Measurements from ENCODE around the gene TOGARAM1. TPM values are rescaled to one million over a fixed set of nuclear protein-coding genes. Genes with fewer than 3 reads are reported as not detected.

Gene TOGARAM1
- polyA plus RNA-seq (2013, experiment 1 of 2), result 5.5 TPM
- polyA plus RNA-seq (2013, experiment 2 of 2), result 3.7 TPM

- H2AK5ac ChIP-seq (ENCODE audit: low read length), result no peak within 1 kb of the TSS
- no peak within 1 kb of the TSS for H4K5ac ChIP-seq (ENCODE audit: low read length)
- WGBS (ENCODE audit: extremely low coverage, insufficient coverage, low lambda C conversion rate), result no CpG with 5 or more reads among the region's 37 CpGs
- H3K79me2 ChIP-seq (ENCODE audit: control insufficient read depth, insufficient read depth, low read length), result peaks cover 30% of the 10 kb centered on the region
- peak within 1 kb of the TSS; percentile 83 for H3K4me3 ChIP-seq (ENCODE audit: low read length)
- H3K4me2 ChIP-seq (ENCODE audit: low read length), result peak within 1 kb of the TSS; percentile 98
- peaks cover 6% of the 10 kb centered on the region for H3K4me1 ChIP-seq (ENCODE audit: control insufficient read depth, low read depth, low read length)
- H3K27me3 ChIP-seq (ENCODE audit: insufficient read depth, low read length, poor library complexity), result no peaks in the 10 kb centered on the region
- peaks cover 7% of the 10 kb centered on the region for H3K79me1 ChIP-seq (ENCODE audit: low read length)
- H2BK5ac ChIP-seq (ENCODE audit: low read length), result peak within 1 kb of the TSS; percentile 4
- H3K9ac ChIP-seq (ENCODE audit: low read length), result peak within 1 kb of the TSS; percentile 81
- H4K8ac ChIP-seq (ENCODE audit: low read depth, low read length), result no peak within 1 kb of the TSS
- no peaks in the 10 kb centered on the region for H3K36me3 ChIP-seq (ENCODE audit: control insufficient read depth, insufficient read depth, low read length)
- H2BK120ac ChIP-seq (ENCODE audit: low read depth, low read length), result no peak within 1 kb of the TSS
- H3K4ac ChIP-seq (ENCODE audit: low read depth, low read length), result no peak within 1 kb of the TSS
- H3K27ac ChIP-seq (ENCODE audit: low read depth, low read length), result peak within 1 kb of the TSS; percentile 27
- no peak within 1 kb of the TSS for H2BK15ac ChIP-seq (replicated peaks; ENCODE audit: low read depth)
- H3K56ac ChIP-seq (ENCODE audit: low read length), result peak within 1 kb of the TSS; percentile 90
- H3K23ac ChIP-seq (ENCODE audit: low read length), result no peak within 1 kb of the TSS
- DNase-seq, result peak; percentile 100
- H3K18ac ChIP-seq (ENCODE audit: low read length), result no peak within 1 kb of the TSS
Observed at GRCh38 chr14:44961554-44962333, at the start of gene TOGARAM1, which contains the start of gene KLHL28. TSS of gene TOGARAM1 (plus strand) at chr14:44962190. CDS start at chr14:44962422, 232 bp downstream. TSS of gene KLHL28 (minus strand) at chr14:44961947. CDS start at chr14:44945928, 16,019 bp downstream.

- Histone ChIP-seq H3K79me2 (ENCODE audit: control insufficient read depth, insufficient read depth, low read length) (no peaks in the 10 kb centered on the region), H3K4me1 (ENCODE audit: control insufficient read depth, low read depth, low read length) (no peaks in the 10 kb centered on the region), H3K36me3 (ENCODE audit: control insufficient read depth, insufficient read depth, low read length) (no peaks in the 10 kb centered on the region), H3K79me1 (ENCODE audit: low read length) (no peaks in the 10 kb centered on the region), H3K18ac (ENCODE audit: low read length) (no peak overlapping the region), H2BK15ac (replicated peaks; ENCODE audit: low read depth) (no peak overlapping the region), H3K23ac (ENCODE audit: low read length) (no peak overlapping the region), H3K4me2 (ENCODE audit: low read length) (no peak overlapping the region), H3K4me3 (ENCODE audit: low read length) (no peak overlapping the region), H2BK120ac (ENCODE audit: low read depth, low read length) (no peak overlapping the region), H4K8ac (ENCODE audit: low read depth, low read length) (no peak overlapping the region), H4K5ac (ENCODE audit: low read length) (no peak overlapping the region), H3K27me3 (ENCODE audit: insufficient read depth, low read length, poor library complexity) (no peaks in the 10 kb centered on the region), H3K4ac (ENCODE audit: low read depth, low read length) (no peak overlapping the region), H2AK5ac (ENCODE audit: low read length) (no peak overlapping the region), H3K56ac (ENCODE audit: low read length) (no peak overlapping the region), H3K9ac (ENCODE audit: low read length) (no peak overlapping the region), H2BK5ac (ENCODE audit: low read length) (no peak overlapping the region), H3K27ac (ENCODE audit: low read depth, low read length) (no peak overlapping the region)
- DNase-seq, result peak; percentile 75
- no CpG with 5 or more reads among the region's 4 CpGs for WGBS (ENCODE audit: extremely low coverage, insufficient coverage, low lambda C conversion rate)
Observed at GRCh38 chr14:44914849-44915248, 47.1 kb upstream of the TOGARAM1 start.

GRCh38 chr14:44928793-44929192, 33.2 kb upstream of the TOGARAM1 start:
- H3K27me3 ChIP-seq (ENCODE audit: insufficient read depth, low read length, poor library complexity), result no peaks in the 10 kb centered on the region
- H2AK5ac ChIP-seq (ENCODE audit: low read length), result no peak overlapping the region
- H3K18ac ChIP-seq (ENCODE audit: low read length), result no peak overlapping the region
- no peak overlapping the region for H2BK120ac ChIP-seq (ENCODE audit: low read depth, low read length)
- no peaks in the 10 kb centered on the region for H3K79me2 ChIP-seq (ENCODE audit: control insufficient read depth, insufficient read depth, low read length)
- H3K56ac ChIP-seq (ENCODE audit: low read length), result no peak overlapping the region
- no peak overlapping the region for H3K23ac ChIP-seq (ENCODE audit: low read length)
- H3K4me1 ChIP-seq (ENCODE audit: control insufficient read depth, low read depth, low read length), result no peaks in the 10 kb centered on the region
- no peak overlapping the region for H3K4me3 ChIP-seq (ENCODE audit: low read length)
- DNase-seq, result no peak
- no CpG with 5 or more reads among the region's 7 CpGs for WGBS (ENCODE audit: extremely low coverage, insufficient coverage, low lambda C conversion rate)
- H3K4me2 ChIP-seq (ENCODE audit: low read length), result no peak overlapping the region
- no peak overlapping the region for H3K4ac ChIP-seq (ENCODE audit: low read depth, low read length)
- H2BK5ac ChIP-seq (ENCODE audit: low read length), result no peak overlapping the region
- H3K36me3 ChIP-seq (ENCODE audit: control insufficient read depth, insufficient read depth, low read length), result no peaks in the 10 kb centered on the region
- H2BK15ac ChIP-seq (replicated peaks; ENCODE audit: low read depth), result no peak overlapping the region
- no peak overlapping the region for H3K27ac ChIP-seq (ENCODE audit: low read depth, low read length)
- no peak overlapping the region for H3K9ac ChIP-seq (ENCODE audit: low read length)
- no peak overlapping the region for H4K8ac ChIP-seq (ENCODE audit: low read depth, low read length)
- H3K79me1 ChIP-seq (ENCODE audit: low read length), result no peaks in the 10 kb centered on the region
- no peak overlapping the region for H4K5ac ChIP-seq (ENCODE audit: low read length)

- no peak for DNase-seq
- Histone ChIP-seq H3K23ac (ENCODE audit: low read length) (no peak overlapping the region), H3K9ac (ENCODE audit: low read length) (no peak overlapping the region), H3K36me3 (ENCODE audit: control insufficient read depth, insufficient read depth, low read length) (peaks cover 1% of the 10 kb centered on the region), H3K4ac (ENCODE audit: low read depth, low read length) (no peak overlapping the region), H3K4me2 (ENCODE audit: low read length) (no peak overlapping the region), H2BK15ac (replicated peaks; ENCODE audit: low read depth) (no peak overlapping the region), H3K27ac (ENCODE audit: low read depth, low read length) (no peak overlapping the region), H3K27me3 (ENCODE audit: insufficient read depth, low read length, poor library complexity) (no peaks in the 10 kb centered on the region), H2BK120ac (ENCODE audit: low read depth, low read length) (no peak overlapping the region), H3K79me2 (ENCODE audit: control insufficient read depth, insufficient read depth, low read length) (no peaks in the 10 kb centered on the region), H2BK5ac (ENCODE audit: low read length) (no peak overlapping the region), H3K56ac (ENCODE audit: low read length) (no peak overlapping the region), H2AK5ac (ENCODE audit: low read length) (no peak overlapping the region), H3K4me1 (ENCODE audit: control insufficient read depth, low read depth, low read length) (peaks cover 5% of the 10 kb centered on the region), H3K79me1 (ENCODE audit: low read length) (peaks cover 2% of the 10 kb centered on the region), H4K5ac (ENCODE audit: low read length) (no peak overlapping the region), H4K8ac (ENCODE audit: low read depth, low read length) (no peak overlapping the region), H3K18ac (ENCODE audit: low read length) (no peak overlapping the region), H3K4me3 (ENCODE audit: low read length) (no peak overlapping the region)
- WGBS (ENCODE audit: extremely low coverage, insufficient coverage, low lambda C conversion rate), result no CpG with 5 or more reads among the region's 2 CpGs
Observed at GRCh38 chr14:44935155-44935554, 26.8 kb upstream of the TOGARAM1 start.

GRCh38 chr14:44937547-44937946, 24.4 kb upstream of the TOGARAM1 start:
- Histone ChIP-seq H3K4me2 (ENCODE audit: low read length) (no peak overlapping the region), H3K9ac (ENCODE audit: low read length) (no peak overlapping the region), H2BK15ac (replicated peaks; ENCODE audit: low read depth) (no peak overlapping the region), H2BK120ac (ENCODE audit: low read depth, low read length) (no peak overlapping the region), H2AK5ac (ENCODE audit: low read length) (no peak overlapping the region), H3K56ac (ENCODE audit: low read length) (no peak overlapping the region), H3K4me3 (ENCODE audit: low read length) (no peak overlapping the region), H3K27ac (ENCODE audit: low read depth, low read length) (no peak overlapping the region), H3K36me3 (ENCODE audit: control insufficient read depth, insufficient read depth, low read length) (peaks cover 1% of the 10 kb centered on the region), H4K8ac (ENCODE audit: low read depth, low read length) (no peak overlapping the region), H4K5ac (ENCODE audit: low read length) (no peak overlapping the region), H3K4ac (ENCODE audit: low read depth, low read length) (no peak overlapping the region), H3K18ac (ENCODE audit: low read length) (no peak overlapping the region), H3K79me1 (ENCODE audit: low read length) (peaks cover 2% of the 10 kb centered on the region), H2BK5ac (ENCODE audit: low read length) (no peak overlapping the region), H3K27me3 (ENCODE audit: insufficient read depth, low read length, poor library complexity) (no peaks in the 10 kb centered on the region), H3K23ac (ENCODE audit: low read length) (no peak overlapping the region), H3K79me2 (ENCODE audit: control insufficient read depth, insufficient read depth, low read length) (no peaks in the 10 kb centered on the region), H3K4me1 (ENCODE audit: control insufficient read depth, low read depth, low read length) (peaks cover 5% of the 10 kb centered on the region)
- WGBS (ENCODE audit: extremely low coverage, insufficient coverage, low lambda C conversion rate), result no CpG with 5 or more reads among the region's 2 CpGs
- no peak for DNase-seq

Data from mesendoderm (in vitro differentiated cells).